GM21529 (cell line): Measurements from ENCODE around the gene MACIR.
A peak's percentile ranks its signal among the peaks of the same experiment; 100 is the strongest.

Experiments used
- ATAC-seq: cut with Tn5 transposase; IDR thresholded peaks from one replicate; pipeline ENCODE4 v1.9.1; 2021; ENCODE audit not compliant: unreplicated experiment

The MACIR gene

DNA sequence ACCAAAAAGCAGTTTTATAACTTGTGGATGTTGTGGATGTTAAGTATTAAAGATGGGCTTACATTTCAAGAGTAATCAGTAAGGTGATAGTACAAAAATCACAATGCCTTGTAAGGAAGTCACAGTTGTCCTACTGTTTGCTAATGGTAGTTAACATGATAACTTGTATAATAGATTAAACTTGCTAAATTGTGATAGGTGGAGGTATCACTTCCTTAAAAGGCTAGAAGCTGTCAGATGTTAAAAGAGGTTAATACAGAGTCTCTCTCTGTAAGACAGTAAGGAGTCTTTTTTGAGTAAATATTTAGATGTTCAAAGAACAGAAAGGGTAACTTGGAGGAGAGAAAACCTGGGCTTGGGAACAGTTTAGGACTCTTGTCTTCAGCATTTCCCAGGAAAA lies 14.2 kb upstream of the MACIR start:
- ATAC-seq = no peak

DNA sequence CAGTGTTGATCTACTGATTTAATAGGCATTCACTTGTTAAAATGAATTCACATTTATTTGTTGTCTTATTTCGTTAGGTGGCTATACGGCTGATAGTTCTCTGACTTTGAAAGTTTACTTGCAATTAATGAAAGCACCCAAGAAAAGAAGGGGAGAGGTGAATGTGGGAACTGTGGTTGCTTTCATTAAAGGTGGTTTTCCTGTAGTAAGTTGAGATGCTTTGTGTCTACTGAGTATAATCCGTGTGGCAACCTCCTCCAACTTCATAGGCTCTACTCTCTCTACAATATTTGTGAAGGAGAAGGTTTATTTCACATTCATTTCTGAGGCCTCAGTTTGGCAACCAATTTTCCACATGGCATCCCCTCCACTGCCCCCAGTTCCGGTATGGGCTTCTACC lies 12.8 kb upstream of the MACIR start:
- no peak for ATAC-seq

DNA sequence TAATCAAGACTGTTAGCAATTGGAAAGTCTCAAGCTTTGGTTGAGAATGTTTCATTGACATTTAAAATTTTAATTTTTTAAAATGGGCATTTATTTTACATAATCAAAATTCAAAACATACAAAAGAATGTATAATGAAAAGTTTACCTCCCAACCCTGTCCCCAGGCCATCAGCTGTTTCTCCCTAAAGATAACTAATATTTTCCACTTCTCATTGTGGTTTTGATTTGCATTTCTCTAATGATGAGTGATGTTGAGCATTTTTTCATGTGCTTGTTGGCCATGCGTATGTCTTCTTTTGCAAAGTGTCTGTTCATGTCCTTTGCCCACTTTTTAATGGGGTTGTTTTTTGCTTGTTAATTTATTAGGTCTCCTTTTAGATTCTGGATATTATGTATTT lies 11.4 kb upstream of the MACIR start:
- ATAC-seq = no peak

DNA sequence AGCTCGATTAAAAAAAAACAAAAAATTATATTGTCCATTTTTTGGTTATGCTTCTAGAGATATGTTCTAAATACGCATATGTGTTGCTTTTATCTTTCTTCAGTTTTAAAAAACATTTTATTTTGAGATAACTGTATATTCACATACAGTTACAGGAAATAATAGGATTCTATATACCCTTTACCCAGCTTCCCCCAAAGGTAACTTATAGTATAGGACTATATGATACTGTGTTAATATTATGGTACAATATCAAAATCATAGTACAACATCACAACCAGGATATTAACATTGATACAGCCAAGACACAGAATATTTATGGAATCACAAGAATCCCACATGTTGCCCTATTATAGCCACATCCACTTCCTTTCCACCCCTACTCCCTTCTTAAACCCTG lies 9.5 kb upstream of the MACIR start:
- ATAC-seq = no peak

DNA sequence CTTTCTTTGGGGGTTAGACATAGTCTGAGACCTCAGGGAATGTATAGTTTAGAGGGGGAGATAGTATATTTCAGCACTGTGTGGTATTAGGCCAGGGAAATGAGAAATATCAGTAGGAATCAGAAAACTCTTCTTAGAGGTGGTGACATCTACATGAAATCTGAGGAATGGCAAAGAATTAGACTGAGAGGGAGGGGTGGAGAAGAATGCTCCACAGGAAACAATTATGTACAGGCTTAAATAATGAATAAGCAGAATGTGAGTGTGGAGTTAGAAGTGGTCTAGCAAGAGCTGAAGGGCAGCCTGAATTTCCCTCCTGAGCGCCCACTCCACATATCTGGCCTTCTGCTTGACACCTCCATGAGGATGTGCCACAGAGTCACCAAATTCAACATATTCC lies 3.6 kb upstream of the MACIR start:
- ATAC-seq = no peak

DNA sequence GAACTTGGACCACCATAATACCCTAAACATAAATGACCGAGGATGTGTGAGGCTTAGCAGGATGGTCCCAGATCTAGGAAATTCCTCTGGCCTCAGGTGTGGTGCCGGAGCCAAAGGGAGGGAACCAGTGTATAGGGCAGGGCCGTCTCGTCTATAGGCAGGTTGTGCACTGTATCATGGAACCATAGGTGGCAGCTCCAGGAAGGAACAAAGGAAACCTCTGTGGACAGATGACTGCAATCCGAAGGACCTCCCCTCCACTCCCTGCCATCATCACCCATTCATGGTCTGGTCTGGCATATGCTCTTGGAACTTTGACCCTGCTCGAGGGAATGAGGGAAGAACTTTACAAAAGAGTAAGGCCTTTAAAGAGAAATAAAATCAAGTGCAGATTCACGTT lies 2.9 kb upstream of the MACIR start:
- no peak for ATAC-seq

DNA sequence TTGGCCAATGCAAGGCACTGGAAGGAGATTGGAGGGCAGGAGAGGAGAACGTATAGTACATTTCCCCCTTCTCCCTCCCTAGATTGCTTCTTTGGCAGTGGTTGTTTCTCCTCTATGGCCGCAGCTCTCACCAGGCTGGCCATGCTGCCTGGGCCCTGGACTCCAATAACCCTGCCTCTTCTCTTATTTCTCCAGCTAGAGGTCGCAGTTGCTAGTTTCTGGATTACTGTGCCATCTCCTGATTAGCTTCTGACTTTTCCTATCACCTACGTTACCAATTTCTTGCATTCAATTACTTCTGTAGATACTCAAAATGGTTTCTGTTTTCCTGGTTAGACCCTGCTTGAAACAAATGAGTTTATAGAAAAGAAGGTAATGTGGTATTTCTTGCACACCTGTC lies 2.4 kb upstream of the MACIR start:
- ATAC-seq = no peak

DNA sequence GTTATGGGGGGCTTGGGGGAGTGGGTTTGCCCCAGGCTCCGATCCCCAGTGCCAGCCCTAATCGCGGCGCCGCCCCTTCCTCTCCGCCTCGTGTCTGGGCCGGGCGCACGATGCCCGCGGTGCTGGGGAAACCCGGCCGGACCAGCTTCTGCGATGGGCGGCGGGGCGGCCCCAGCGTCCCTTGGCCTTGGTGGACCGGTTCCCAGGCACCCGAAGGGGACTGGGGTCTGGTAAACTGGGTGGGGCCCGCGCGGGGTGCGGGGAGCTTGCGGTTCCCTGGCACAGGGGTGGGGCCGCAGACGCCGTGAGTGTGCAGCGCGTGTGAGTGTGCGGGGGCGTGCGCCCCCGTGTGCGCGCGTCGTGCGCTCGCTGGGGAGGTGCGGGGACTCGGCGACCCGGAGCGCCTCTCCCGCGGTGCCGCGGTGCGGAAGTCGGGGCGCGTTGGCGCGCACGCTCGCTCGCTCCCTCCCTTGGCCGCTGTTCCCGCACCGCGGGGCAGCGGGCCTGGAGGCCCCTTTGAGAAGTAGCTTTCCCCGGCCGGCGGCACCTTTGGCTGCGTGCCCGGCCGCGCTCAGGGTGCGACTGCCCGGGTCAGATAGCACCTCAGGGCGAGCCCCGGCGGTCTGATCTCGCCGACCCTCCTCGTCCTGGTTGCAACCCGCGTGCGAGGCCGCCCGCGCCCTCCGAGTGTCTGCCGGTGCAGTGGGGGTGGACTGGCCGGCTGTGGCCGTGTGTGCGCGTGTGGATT lies 568 bp downstream of the MACIR start:
- ATAC-seq = peak; percentile 34

DNA sequence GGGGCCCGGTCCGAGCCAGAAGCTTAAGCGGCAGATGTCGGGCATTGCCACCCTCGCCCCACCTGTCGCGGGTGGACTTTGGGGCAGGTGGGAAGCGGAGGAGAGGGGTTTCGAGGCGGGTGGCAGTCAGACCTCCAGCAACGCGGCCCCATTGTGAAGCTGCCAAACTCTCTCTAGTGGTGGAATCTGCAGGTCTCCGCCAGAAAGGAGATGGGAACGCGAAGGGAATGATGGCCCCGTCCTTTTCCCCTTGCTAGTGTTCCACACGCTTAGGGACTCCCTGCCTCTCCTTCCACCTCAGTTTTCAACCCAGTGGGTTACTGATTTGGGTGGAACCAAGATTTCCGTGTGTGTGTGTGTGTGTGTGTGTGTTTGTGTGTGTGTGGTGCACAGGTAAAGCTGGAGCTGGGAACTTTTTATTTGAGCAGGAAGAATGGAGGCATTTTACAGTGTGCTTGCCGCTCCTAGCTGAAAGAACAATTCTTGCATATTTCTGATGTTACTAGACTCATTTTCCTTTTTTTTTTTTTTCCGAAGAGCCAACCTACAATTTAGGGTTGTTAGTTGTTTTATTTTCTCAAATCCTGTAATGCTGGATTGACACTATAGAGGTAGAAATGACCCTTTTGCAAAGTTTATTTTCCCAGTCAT lies 1.3 kb downstream of the MACIR start:
- no peak for ATAC-seq

DNA sequence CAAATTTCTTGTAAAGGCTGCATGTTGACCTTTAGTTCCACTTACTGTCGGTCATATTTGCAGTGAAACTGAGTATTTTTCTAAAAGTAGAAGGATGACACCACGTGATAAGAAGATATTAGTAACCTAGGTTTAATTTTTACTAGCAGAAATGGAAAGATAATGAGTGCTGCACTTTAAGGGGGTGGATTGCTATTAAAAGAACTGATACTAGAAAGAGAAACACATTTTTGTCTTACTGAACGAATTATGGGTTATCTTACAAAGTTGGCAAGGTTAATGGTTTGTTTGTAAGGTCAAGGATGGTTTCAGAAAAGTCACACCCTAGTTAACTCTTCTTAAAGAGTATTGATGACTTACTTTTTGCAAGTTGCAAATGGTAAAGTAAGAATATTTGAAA lies 2.4 kb downstream of the MACIR start:
- peak; percentile 40 for ATAC-seq

DNA sequence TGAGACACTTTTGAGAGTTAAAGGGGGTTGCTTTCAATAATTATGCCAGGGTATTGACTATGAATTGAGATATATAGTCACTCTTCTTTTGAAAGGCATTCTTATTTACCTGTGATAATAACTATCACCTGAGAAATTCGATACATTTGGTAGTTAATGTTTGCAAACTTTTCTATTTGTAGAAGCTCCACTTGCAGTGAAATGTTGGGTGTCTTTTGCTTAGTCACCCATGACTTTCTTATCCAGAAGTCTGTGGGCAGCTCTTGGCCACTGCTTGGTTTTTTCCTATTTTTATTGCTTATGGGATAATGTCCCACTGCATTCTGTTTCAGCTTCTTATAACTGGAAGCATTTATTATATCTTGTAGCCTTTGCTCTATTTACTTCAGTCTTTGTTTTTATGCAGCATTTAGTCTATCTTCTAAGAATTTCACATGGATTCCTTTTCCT lies 3.9 kb downstream of the MACIR start:
- ATAC-seq = no peak

DNA sequence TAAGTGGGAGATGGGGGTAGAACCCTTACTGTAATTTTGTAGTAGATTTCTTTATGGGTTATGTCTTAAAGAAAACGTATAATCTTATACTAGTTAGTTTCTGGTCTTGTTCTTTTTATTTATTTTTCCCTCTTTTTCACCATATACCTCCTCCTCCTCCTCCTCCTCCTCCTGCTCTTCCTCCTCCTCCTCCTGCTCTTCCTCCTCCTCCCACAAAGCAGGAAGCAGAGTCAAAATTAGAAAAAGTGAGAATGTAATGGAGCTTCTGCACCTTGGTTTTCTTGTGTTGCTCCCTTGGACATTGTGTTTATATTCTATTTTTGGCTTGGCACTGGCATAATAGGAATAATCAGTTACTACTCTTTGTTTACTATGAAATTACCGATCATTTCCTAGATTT lies 4.5 kb downstream of the MACIR start:
- ATAC-seq = no peak

DNA sequence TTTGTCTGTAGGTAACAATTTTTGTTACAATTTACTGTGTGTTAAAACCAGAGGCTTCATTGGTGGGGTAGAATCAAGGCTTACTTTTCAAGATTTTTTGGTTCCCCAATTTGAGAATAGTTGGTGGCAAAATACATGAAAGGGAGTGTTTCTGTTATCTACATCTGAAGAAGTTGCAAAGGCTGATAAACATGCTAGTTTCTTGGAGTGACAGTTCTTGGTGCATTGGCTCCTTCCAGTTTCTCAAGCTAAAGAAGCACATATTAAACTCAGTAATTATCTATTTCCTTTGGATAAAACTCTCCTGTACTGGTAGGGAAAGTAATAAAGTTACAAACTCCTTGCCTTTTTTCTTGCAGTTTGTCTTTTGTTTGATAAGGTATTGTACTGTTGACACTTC lies 5.9 kb downstream of the MACIR start:
- ATAC-seq = no peak

DNA sequence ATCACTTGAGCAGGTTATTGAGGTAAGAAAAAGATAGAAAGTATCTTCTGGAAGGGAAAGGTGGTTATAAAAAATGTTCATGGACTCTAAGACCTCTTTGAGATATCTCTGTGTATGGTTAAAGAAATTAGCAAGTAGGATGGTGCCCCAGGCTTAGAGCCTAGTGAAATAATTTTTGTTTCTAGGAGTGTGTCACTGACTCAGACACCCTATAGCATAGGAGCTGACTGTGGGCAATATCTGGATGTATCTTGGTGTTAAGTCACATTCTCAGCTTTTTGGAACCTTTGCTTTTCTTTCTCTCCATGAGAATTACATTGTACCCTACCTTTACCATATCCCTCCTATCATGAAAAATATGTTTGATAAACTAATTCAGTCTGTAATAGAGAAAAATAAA lies 12.0 kb downstream of the MACIR start:
- no peak for ATAC-seq

DNA sequence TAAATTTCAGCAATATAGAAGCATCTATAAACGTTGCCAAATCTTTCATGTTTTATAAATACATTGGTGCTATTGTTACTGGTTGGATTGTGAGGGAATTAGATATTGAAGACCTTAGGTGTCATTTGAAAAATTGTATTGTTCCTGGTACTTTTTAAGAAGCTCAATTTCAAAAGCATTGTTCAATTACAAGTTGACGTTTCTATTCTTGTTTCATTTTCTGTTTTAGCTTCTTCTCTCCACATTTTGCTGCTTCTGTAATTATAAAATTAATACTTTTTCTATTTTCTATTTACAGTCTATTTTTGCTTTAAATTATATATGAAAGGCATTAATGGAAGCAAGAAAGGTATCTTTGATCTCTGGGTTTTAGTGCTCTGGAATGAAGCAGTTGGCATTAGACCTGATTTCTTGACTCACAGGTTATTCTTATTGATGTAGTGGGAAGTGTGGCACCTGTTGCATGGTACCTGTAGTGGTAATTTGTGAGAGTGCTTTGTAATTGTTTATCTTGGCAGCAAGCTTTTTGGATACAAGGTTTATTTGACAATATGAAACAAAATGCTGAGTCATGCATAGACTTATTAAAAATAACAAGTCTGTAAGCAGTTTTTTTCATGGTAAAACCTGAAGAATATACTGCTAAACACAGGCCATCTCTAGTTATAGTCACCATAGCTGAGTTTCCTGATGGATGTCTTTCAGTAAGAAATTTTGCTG lies 13.2 kb downstream of the MACIR start:
- ATAC-seq = no peak

DNA sequence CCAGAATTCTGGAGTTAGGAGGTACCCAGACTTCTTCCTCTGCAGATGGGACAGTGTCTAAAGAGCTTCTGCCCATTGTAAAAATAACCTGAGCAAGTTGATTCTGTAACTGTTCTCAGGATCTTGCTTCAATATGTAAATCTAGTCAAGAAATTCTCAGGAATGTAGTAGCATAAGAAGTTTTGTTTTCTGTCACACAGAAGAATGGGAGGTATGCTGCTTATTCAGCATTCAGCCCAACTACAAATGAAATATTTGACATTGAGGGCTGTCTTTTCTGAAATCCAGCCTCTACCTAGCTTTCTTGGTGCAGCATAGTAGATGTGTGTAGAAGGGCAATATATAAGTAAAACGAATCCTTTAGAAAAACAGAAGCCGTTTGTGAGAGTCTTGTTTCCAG lies 13.8 kb downstream of the MACIR start:
- ATAC-seq = no peak

DNA sequence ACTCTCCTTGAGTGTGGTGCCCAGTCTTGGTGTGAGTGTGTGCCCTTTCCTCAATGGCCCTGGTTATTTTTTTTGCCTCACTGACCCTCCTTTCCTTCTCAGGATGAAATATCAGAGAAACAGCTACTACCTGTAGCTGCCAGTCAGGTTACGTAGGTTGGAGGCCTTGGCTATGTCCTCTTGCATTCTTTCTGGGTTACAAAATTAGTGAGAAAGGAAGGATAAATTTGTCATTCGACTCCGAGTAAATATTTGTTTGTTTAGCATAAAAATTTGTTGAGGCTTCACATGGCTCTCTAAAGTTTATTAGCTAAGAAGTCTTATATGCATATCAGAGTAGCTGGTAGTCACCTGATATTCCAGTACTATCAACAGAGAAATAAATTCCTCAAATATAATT lies 15.4 kb downstream of the MACIR start:
- ATAC-seq = no peak

DNA sequence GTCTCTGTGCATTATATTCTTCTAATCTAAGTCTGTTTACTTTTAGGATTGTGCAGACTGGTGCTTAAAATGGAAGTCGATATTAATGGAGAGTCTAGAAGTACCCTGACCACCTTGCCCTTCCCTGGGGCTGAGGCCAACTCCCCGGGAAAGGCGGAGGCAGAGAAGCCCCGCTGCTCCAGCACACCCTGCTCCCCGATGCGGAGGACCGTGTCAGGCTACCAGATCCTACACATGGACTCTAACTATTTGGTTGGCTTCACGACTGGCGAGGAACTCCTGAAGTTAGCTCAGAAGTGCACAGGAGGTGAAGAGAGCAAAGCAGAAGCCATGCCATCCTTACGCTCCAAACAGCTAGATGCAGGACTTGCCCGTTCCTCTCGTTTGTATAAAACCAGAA lies 17.3 kb downstream of the MACIR start:
- ATAC-seq = no peak

DNA sequence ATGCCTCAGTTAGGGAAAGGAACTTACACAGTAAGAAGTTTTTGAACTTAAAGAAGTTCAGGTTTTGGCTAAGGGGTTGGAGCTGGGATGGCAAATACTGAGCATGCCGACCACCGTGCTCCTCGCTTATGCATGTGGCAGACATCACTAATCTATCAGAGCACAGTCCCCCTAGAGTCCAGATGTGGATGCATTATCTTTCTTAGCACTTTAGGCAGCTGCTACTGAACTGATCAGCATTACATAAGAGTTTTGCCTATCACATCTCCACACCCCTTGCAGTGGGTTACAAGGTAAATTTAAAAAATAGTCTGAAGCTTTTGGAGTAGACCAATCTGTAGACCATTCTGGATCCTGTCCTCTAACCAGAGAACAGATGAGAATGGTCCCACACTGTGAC lies 22.4 kb downstream of the MACIR start:
- ATAC-seq = no peak

DNA sequence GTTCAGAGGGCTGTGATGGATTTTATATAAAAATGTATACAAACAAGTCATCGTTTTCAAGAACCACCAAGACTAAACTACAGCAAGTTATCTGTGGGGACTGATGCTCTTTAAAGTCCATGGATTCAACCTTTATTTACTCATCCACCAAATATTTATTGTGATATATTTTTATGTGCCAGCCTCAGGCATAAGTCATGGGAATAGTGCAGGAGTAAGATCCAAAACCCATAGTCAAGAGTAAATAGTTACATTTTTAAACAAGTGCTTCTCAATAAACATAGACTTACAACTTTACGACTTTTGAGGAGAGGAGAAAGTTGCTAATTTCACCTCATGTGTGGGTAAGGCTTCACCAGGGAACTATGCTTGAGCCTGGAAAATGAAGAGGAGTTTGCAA lies 24.6 kb downstream of the MACIR start:
- no peak for ATAC-seq

DNA sequence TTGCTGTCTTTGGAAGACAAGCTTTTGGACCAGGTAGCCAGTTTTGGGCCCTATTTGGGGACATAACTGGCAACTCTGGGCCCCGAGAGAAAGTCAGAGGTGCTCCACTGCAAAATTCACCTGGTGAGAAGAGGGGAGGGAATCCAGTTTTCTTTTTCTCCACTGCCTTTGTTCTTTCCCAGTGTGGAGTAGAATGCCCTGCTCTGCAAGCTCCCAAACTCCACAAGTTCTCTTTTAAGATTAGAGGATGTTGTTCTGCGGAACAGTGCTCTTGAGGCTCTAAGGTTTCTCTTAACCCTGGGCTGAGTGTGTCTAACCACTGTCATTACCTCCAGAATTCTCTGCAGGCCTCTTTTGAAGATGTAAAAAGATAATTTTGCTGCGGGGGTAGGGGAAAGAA lies 25.3 kb downstream of the MACIR start:
- ATAC-seq = no peak

DNA sequence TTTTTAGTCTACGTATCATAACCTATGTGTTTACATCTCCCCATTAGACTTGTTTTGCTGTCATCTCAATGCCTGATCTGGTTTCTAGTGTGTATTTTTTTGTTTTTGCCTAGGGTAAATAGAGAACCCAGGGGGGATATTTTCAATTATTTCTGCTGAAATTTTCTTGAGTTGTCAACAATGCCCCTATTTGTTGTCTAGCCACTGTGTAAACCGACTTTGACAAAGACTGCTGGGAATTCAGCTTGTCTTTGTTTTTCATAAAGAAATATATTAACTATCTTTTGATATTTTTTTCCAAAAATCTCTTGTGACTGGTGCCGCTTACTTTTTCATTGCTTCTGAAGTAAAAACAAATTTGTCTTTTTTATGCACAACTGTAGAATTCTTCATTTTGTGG lies 28.1 kb downstream of the MACIR start:
- no peak for ATAC-seq
